Posterior cingulate gyrus (tissue), 11 donors: ENCODE data around the gene KIF21A.
A peak's percentile ranks its signal among the peaks of the same experiment; 100 is the strongest.
"Not testable (repeated sequence)": the region's sequence is repeated elsewhere in the genome, so short reads cannot be mapped to it uniquely, and the experiment has no call there.

Source experiments
- DNase-seq, 10 donors: peaks; one replicate each; pipeline versions ENCODE4 v3.0.0 to v3.0.0-alpha.2; 2020 to 2021; ENCODE audit warnings: mixed read lengths in 3 of 10
- intact Hi-C: fragments of 100-400 bp; cut with DNase I; formaldehyde crosslinking; loops from one replicate; pipeline ENCODE4 v1.15.1; 2023

Gene KIF21A

DNA sequence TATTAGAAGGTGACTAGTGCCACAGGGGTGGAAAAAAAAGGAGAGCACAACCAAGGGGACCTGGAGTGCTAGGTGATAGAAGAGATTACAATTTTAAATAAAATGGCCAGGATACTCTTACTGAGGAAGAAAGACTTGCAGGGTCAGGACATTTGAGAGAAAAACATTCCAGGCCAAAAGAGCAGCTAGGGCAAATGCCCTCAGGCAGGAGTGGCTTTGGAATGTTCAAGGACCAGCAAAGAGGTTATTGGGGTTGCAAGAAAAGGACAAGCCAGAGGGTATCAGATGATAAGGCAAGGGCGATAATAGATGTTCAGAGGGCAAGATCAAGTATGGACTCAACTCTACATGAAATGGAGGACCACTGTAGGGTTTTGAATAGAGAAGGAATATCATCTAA, 146.4 kb downstream of the KIF21A start:
- intact Hi-C loops = no loop called here
- no peak for DNase-seq

DNA sequence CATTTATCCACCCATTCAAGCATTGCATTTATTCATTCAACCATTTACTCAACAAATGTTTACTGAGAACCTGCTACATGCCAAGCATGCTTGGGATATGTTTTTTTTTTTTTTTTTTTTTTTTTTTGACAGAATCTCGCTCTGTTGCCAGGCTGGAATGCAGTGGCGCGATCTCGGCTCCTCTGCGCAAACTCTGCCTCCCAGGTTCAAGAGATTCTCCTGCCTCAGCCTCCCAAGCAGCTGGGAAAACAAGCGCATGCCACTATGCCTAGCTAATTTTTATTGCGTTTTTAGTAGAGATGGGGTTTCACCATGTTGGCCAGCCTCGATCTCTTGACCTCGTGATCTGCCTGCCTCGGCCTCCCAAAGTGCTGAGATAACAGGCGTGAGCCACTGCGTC, 147.3 kb downstream of the KIF21A start:
- DNase-seq = peak in 1 of 10 donors; percentile 59
- intact Hi-C loops = not testable (repeated sequence)

DNA sequence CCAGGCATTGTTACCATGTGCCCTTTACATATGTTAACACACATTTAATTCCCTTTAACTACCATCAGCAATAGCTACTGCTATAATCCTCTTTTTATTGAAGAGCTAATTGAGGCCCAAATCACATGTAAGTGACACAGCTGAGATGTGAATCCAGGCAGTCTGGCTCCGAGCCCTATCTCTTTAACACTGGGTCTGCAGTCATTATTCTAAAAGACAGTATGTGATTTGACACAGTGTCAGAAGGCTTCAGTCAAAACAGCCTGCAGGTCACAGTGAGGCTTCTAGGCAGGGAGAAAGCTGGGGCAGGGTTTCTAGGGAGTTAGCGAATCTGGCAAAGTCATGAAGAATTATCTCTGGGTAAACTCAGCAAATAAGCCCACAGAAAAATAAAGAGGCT, 148.2 kb downstream of the KIF21A start:
- DNase-seq = no peak

GRCh38 chr12:39292125-39292630, 150.7 kb downstream of the KIF21A start:
- DNase-seq = no peak
- intact Hi-C loops = no loop called here

More for the DNA sequence above, 148.2 kb downstream of the KIF21A start:
- intact Hi-C loops = no loop called here

DNA sequence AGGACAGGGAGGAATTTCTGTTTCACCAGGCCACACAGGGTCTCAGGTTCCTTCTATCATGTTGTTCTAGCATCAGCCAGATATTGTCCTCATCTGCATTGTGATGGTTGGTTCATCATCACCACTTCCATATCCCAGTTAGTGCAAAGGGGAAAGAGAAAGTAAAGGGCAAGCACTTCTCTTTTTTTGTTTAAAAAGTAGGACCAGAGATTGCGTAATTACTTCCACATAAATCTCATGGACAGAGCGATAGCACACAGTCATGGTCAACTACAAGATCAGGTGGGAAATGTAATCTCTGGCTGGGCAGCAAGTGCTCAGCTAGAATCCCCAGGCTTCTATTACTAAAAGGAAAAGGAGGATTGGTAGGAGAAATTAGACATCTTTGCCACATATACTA, 155.1 kb downstream of the KIF21A start:
- intact Hi-C loops = no loop called here
- DNase-seq = no peak

GRCh38 chr12:39287409-39287808, 155.5 kb downstream of the KIF21A start:
- no peak for DNase-seq
- intact Hi-C loops = no loop called here

DNA sequence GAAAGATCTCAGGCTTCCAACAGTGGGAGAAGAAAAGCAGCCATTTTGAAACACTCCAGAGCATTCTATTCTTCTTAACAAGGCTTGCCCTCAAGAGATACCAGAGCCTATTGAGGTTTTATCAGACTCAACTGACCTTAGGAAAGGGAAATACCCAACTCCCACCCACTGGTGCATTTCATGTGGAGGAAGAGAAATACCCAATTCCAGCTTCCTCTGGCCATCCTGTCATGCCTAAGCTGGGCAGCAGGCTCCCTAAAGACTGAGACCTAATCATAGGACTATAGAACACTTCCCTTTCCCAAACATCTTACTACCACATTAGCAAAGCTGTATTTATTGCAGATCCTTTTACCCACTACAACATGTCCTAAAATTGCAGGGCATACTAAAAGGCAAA, 164.5 kb downstream of the KIF21A start:
- no peak for DNase-seq
- intact Hi-C loops = no loop called here

DNA sequence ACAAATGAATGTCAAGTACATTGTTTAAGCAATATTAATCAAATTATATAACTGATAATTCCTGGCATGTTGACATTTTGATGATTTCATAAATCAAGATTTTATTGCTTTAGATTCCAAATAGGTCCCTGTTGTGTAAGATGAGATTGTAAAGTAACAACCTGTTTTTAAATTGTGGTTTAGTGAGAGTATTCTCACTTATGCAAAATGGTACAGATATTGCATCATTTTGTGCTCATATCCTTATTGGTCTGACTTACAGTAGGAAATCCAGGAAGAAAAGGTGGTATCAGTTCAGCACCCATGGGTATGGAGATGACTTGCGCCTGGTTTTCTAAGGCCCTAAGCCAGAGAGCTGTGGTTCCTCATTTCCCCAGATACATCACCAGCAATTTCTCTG, 165.5 kb downstream of the KIF21A start:
- no peak for DNase-seq
- intact Hi-C loops = no loop called here

GRCh38 chr12:39275846-39276245, 167.1 kb downstream of the KIF21A start:
- DNase-seq = no peak
- intact Hi-C loops = no loop called here

DNA sequence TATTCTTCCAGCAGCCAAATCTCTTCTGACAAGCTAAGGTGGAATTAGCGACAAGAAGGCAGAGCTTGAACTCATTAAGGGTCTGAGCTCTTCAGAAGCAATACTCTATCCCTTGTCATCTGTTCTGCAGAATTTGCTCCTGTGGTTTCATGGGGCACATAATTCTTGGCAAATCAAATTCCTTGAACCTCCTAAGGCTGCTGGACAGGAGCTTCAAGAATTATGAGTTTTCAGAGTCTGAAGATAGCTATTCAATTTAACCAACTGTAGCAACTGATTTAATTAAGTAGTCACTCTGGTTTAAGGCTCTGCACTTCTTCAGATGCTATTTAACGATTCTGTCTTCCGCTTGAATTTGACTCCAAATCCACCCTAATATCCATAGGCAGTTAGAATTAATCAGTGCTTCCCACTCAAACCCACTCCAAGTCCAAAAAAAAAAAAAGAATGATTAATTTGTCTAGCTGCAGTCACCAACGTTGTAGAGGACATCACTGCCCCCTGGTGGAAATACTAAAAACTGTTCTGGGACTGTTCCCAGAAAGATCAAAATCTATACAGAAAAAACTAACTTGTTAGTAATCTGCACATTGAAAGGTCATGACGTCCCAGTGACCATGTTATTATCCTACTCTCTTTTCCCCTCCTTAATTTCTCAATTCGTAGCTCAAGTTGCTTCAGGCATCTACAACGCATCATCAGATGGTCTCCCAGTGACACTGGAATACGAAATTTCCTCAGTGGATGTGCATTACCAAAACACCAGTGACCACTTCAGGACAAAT, 169.9 kb downstream of the KIF21A start:
- intact Hi-C loops = loop anchor here (5.0 kb wide), 1 partner anchor 946 kb away; no protein-coding TSS in a partner anchor

GRCh38 chr12:39269492-39269891, 173.4 kb downstream of the KIF21A start:
- no peak for DNase-seq
- intact Hi-C loops = no loop called here

More for the DNA sequence above, 169.9 kb downstream of the KIF21A start:
- peak in 2 of 10 donors; percentile 12 to 16 for DNase-seq

DNA sequence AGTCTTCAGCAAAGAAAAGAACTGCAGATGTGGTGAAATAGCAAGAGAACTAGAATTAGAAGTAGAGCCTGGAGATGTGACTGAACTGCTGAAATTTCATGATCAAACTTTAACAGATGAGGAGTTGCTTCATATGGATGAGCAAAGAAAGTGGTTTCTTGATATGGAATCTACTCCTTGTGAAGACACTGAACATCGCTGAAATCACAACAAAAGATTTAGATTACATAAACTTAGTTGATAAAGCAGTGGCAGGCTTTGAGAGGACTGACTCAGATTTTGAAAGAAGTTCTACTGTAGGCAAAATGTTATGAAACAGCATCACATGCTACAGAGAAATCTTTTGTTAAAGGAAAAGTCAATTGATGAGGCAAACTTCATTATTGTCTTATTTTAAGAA, 175.0 kb downstream of the KIF21A start:
- DNase-seq = no peak
- intact Hi-C loops = no loop called here

DNA sequence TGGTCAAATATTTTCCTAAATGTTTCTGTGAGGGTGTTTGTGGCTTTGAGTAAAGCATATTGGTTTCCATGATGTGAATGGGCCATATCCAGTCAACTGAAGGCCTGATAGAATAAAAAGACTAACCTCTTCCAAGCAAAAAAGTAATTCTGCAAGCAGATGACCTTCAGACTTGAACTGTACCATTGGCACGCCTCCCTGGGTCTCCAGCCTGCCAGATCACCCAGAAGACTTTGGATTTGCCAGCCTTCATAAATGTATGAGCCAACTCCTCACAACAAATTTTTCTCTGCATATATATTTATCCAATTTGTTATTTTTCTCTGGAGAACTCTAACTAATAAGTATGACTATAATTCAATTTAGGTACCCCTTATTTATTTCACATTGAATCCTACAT, 190.3 kb downstream of the KIF21A start:
- DNase-seq = no peak
- intact Hi-C loops = no loop called here
